NCI-H526 (cell line): ENCODE results near the gene CAMKV.
"Not testable (repeated sequence)": the region's sequence is repeated elsewhere in the genome, so short reads cannot be mapped to it uniquely, and the experiment has no call there.

Source experiments
- DNase-seq, 2 experiments: peaks; one replicate each; lab custom pipeline; 2025; lab: John Stamatoyannopoulos, UW

CAMKV gene

DNA sequence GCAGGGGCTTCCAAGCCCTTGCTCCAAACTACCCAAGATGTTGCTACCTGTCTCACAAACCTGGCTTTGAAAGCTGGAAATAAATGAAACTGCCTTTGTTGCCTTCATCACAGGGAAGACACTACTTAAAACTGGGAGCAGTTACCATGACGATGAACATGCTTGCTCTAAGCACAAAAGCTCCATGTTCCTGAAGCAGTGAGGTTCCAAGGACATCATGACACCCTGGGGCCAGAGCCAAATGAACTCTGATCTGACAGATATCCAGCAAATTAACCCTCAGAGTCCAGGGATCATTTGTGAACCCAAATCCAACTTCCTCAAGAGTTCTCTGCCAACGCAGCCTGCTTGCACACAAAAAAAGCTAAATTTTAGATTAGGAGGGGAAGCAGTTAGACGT is 24.0 kb downstream of the CAMKV start:
- no peak for DNase-seq

DNA sequence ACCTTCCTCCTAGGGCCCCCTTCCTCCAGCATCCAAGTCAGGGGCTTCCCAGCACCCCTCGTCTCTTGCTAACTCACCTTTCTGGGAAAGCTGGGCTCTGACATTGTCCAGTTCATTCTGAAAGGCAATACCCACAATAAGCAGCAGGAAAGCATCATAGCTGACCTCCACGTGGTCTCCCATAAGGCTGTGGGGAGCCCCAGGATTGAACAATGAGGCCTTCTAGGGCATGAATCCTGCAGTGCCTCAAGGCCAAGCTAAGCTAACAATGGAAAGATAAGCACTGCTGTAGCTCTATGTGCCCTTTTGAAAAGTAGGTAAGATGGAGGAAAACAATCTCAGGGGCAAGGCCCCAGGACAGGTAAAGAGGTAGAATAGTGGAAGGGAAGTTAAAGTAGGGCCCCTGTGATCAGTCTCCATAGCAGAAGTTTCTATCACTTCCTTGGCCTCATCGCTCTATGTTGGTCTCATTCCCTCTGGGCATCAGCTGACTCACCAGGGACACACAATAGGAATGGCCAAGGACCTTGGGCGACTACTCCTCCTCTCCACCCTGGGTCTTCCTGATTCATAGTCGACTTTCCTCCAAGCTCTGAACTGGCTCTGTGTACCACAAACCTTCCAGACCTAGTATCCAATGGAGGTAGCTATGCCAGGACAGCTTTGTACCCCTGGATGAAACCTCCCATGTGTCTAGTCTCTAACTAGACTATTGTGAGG is 25.1 kb downstream of the CAMKV start:
- no peak for DNase-seq

DNA sequence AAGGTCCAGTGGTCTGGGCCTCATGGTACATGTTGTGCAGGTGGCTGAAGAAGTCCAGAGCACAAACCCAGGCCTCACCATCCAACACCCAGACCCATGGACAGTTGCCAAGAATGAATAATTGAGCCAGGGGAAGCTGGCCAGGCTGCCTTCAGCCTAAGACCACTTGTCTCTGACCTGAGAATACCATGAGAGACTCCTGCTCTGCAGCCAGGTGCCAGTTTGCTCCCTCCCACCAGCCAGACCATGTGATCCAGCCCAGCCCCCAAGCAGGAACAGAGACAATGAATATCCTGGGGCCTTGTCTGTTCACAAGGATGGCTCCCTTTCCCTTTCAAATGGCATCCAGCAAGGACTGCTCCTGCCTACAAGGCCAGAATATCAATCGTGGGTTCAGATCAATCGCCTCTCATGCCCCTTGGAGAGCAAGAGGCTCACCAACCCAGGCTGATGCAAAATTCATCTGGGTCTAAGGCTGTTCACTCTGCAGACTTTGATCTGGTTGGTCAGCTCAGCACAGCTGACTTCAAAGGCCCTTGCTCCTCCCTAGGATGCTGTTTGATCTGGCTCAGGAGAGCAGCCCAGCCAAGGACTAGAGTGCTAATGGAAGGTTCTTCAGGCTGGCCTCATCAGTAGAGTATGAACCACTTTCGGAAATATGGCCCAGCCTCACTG is 26.7 kb downstream of the CAMKV start:
- DNase-seq = no peak

DNA sequence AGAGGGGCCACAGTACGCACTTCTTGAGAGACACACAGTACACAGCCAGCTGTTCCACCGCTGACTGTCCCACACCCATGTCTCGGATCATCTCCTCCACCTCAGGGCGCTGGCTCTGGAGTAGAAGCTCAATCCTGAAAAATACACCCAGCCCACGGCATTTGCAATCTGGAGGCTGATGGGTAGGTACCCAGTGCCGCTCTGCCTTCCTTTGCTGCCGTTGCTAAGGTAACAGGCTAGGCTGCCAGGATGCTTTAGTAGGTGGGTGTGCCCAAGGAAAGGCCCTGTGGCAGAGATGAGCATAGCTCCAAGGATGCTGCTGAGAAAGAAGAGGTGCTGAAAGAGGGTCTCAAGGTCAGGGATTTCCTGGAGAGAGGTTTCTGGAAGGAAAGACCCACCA is 27.9 kb downstream of the CAMKV start:
- DNase-seq = no peak

DNA sequence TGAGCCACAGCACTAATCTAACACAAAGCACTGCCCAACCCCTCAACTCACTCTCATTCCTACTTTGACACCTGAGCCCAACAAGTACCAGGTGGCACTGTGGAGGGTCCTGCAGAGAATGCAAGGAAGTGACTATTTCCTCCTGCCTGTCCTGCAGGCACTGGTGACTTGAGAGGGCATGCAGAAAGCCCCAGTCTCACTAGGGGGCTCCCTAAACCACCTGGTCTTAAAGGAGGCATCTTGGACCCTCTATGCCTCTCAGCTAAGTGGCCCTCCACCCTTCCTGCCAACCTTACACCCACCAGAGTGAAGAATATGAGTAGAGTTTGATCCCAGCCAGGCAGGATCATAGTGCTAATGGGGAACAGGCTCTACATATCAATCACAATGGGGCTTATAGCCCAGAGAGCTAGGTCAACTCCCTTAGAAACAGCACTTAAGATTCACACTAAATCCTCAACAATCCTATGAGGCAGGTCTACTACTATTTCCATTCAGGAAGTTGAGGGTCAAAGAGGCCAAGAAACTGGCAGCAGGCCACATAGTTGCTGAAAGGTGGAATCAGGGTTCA is 28.5 kb downstream of the CAMKV start:
- peak in 1 of 2 experiments; percentile 23 for DNase-seq

DNA sequence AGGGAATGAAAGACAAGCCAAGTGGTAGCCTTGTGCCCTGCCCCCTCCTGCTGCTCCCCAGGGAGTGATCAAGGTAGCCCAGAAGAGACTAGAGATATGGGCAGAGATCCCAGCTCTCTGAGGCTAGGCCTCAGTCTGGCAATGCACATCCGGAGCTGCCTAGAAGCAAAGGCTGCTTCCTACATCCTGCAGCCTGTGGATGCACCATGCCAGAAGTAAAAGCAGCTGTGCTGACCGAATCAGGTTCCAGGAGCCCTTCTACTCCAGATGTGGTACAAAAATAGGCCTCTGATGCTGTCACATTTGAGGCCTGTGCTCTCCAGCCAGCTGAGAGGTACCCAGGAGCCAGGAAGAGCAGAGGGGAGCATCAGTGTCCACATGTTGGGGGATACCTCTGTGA is 29.3 kb downstream of the CAMKV start:
- no peak for DNase-seq

DNA sequence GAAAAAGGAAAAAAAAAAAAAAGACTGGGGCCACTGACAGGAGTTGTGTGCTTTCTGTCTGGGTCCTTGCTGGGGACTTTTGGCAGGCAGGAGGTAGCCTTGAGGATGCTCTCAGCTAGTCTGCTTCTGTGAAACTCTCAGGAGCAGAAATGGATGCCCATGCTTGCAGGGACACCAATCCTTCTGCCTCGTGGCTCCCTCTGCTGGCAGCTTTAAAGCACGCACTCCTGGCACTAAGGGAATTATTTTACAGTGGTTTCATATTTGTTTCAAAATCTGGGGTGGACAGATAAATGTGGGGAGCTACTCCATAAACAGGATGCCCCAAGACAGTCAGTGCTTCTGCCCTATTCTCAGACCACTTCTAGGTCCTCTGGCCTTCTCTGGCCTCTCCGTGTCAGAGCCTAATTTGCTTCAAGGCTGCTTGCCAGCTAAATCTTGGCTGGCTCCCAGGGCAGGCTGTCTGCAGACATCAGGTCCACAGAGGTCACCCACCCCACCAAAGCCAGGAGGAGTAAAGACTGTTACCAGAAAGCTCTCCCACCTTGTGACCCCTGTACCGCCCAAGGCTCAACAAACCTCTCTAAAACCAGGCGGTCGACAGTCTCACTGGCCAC is 30.4 kb downstream of the CAMKV start:
- peak in 1 of 2 experiments; percentile 75 for DNase-seq

DNA sequence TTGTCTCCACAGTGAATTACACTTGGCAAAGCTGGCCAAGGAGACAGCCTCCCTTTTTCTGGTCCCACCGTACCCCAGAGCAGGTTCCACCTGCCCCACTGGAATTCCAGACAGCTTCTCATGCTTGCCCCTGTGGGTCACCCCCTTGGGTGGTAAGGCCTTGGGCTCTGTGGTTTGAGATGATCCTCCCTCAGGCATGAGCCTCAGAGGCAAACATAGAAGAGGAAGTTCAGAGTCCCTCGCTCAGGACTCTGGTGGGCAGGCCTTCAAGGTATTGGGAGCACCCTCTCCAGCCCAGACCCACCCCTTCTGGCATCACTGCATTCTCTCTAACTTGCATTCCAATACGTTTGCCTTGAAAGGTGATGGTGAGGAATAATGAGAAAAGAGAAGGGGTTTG is 38.4 kb downstream of the CAMKV start:
- DNase-seq = no peak

DNA sequence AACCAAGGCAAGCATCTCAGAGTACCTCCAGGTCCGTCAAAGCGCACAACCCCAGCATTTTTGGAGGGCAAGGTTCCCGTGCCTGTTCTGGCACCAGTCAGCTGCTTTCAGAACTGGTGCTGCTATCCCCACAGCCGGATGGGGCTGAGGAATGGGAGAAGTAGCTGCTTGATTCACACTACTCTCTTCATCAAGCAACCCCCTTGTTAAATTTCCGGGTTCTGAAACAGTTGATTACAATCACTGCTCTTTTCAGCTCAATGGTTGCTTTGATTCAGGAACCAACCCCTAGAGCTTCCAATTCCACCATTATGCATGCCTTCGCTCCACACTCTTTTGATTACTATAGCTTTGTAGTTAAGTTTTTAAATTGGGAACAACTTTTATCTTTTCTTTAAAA is 43.7 kb downstream of the CAMKV start:
- no peak for DNase-seq

DNA sequence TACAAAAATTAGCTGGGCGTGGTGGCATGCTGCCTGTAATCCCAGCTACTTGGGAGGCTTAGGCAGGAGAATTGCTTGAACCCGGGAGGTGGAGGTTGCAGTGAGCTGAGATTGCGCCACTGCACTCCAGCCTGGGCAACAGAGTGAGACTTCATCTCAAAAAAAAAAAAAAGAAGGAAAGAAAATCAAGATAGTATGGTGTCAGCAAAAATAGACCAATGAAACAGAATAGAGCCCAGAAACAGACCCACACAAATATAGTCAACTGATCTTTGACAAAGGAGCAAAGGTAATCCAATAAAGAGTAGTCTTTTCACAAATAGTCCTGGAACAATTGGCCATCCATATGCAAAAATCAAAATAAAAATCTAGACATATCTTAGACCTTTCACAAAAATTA is 46.6 kb downstream of the CAMKV start:
- not testable (repeated sequence) for DNase-seq

DNA sequence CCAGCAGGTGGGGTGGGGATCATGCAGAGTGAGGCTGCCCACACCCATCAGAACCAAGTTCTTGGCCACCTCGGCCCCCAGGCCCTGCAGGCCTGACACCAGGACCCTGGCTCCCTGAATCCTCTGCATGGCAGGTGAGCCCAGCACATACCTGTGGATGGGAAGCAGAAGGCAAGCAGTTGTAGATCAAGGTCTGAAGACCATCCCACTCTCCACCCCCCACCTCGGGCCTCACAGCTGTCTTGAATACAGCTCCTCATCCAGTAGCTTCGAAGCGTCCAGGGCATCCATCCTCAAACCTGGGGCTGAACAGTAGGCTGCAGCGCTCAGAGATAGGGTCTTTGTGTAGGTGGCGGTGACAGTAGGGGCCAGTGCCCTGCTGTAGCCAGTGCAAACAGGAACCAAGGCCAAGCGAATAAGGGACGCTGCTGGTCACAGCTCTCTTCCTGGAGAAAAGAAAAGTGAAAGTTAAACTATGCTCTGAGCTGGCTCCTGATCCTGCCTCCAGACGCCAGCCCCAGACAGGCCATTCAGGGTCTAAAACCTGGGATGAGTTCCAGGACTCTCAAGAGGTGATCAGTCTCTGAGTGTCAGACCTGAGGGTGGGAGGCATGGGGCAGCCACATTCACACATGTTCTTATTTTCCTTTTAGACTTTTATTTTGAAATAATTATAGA is 56.1 kb downstream of the CAMKV start, which contains the start of gene UBA7:
TSS of gene UBA7 (minus strand) at position 457 of the 678 bp plus-strand sequence. CDS start at position 291, 166 bp downstream.
- no peak for DNase-seq

DNA sequence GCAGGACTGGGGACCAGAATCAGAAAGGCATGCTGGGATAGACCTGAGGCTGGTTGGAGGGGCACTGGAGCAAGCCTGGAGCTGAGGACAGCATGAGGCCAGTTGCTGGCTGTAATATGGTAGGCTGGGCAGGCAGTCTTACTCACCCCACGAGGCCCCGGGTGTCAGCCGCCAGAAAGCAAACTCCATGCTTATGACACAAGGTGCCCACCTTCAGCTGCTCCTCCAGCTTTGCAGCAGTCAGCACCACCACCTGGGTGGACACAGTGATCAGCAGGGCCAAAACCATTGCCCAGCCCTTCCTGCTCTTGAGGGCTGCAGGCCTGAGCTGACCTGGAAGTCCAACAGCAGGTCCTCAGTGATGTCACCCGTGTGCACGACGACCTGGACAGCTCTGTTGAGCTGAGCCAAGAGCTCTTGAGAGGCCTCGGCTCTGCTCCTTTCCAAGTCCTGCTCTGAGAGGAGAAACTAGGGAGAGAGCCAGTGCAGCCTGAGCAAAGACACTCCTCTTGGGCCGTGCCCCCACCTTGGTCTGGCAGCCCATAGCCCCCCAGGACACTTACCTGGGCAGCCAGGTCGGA is 56.7 kb downstream of the CAMKV start:
- DNase-seq = no peak
